H9 (cell line): ENCODE results near the gene TTN. TPM values are rescaled to one million over a fixed set of nuclear protein-coding genes. Genes with fewer than 3 reads are reported as not detected.

Experiments
- DNase-seq: peaks from one replicate; pipeline ENCODE4 v3.0.0-alpha.2; 2017
- H2AFZ ChIP-seq: one replicate; pipeline ENCODE4 v1.6.1; 2013; ENCODE audit warnings: mild to moderate bottlenecking, low read length, control low read depth, moderate library complexity
- H2AK5ac ChIP-seq: 2 replicates; pipeline ENCODE4 v1.6.1; 2013; ENCODE audit warnings: low read length, control low read depth, mixed read lengths; ENCODE audit not compliant: insufficient read length
- H2BK120ac ChIP-seq: one replicate; pipeline ENCODE4 v1.6.1; 2013; ENCODE audit warnings: low read depth, mild to moderate bottlenecking, low read length, control low read depth, inconsistent platforms; ENCODE audit not compliant: poor library complexity, severe bottlenecking
- H2BK12ac ChIP-seq: 2 replicates; pipeline ENCODE4 v1.6.1; 2013; ENCODE audit warnings: low read length, control low read depth, mixed read lengths, low read depth; ENCODE audit not compliant: insufficient read length
- H2BK15ac ChIP-seq: 2 replicates; pipeline ENCODE4 v1.6.1; 2013; ENCODE audit warnings: low read depth, low read length, control low read depth
- H2BK20ac ChIP-seq: one replicate; pipeline ENCODE4 v1.6.1; 2013; ENCODE audit warnings: low read depth, mild to moderate bottlenecking, low read length, control low read depth, inconsistent platforms; ENCODE audit not compliant: poor library complexity, severe bottlenecking
- H2BK5ac ChIP-seq: 2 replicates; pipeline ENCODE4 v1.6.1; 2013; ENCODE audit warnings: low read length, control low read depth, mixed read lengths; ENCODE audit not compliant: insufficient read length
- H3K14ac ChIP-seq: 2 replicates; pipeline ENCODE4 v1.6.1; 2013; ENCODE audit warnings: low read length, control low read depth; ENCODE audit not compliant: insufficient read depth
- H3K18ac ChIP-seq: 2 replicates; pipeline ENCODE4 v1.6.1; 2013; ENCODE audit warnings: low read depth, mild to moderate bottlenecking, mixed read lengths, low read length, control low read depth; ENCODE audit not compliant: insufficient read length
- H3K23ac ChIP-seq: 2 replicates; pipeline ENCODE4 v1.6.1; 2013; ENCODE audit warnings: low read length, control low read depth, mixed read lengths, low read depth; ENCODE audit not compliant: insufficient read length
- H3K23me2 ChIP-seq: 2 replicates; pipeline ENCODE4 v1.6.1; 2013; ENCODE audit warnings: low read depth, mild to moderate bottlenecking, mixed read lengths, low read length, control low read depth; ENCODE audit not compliant: insufficient read length, poor library complexity, severe bottlenecking
- H3K27ac ChIP-seq: 2 replicates; pipeline ENCODE4 v1.5.1; 2013; ENCODE audit warnings: low read length, control low read depth, mixed read lengths, low read depth; ENCODE audit not compliant: insufficient read length
- H3K27me3 ChIP-seq: 2 replicates; pipeline ENCODE4 v1.6.1; 2013; ENCODE audit warnings: low read length, control low read depth, inconsistent platforms; ENCODE audit not compliant: insufficient read depth
- H3K4ac ChIP-seq: 2 replicates; pipeline ENCODE4 v1.6.1; 2013; ENCODE audit warnings: low read depth, mild to moderate bottlenecking, control low read depth, inconsistent platforms, low read length, moderate library complexity
- H3K4me1 ChIP-seq: 2 replicates; pipeline ENCODE4 v1.6.1; 2013; ENCODE audit warnings: low read length, control low read depth, inconsistent platforms; ENCODE audit not compliant: insufficient read depth
- H3K4me2 ChIP-seq: 2 replicates; pipeline ENCODE4 v1.6.1; 2013; ENCODE audit warnings: low read length, control low read depth, mixed read lengths; ENCODE audit not compliant: insufficient read length, insufficient read depth
- H3K56ac ChIP-seq: 2 replicates; pipeline ENCODE4 v1.6.1; 2013; ENCODE audit warnings: low read depth, mild to moderate bottlenecking, mixed read lengths, low read length, control low read depth; ENCODE audit not compliant: insufficient read length
- H3K79me1 ChIP-seq: 2 replicates; pipeline ENCODE4 v1.6.1; 2013; ENCODE audit warnings: low read depth, mild to moderate bottlenecking, moderate library complexity, low read length, control low read depth, inconsistent platforms; ENCODE audit not compliant: insufficient read depth, poor library complexity, severe bottlenecking
- H3K79me2 ChIP-seq: 2 replicates; pipeline ENCODE4 v1.6.1; 2013; ENCODE audit warnings: low read length, control low read depth, inconsistent platforms; ENCODE audit not compliant: insufficient read depth
- H3K9ac ChIP-seq: 2 replicates; pipeline ENCODE4 v1.6.1; 2013; ENCODE audit warnings: low read length, control low read depth, mixed read lengths; ENCODE audit not compliant: insufficient read length; ENCODE audit errors: extremely low read depth
- H3K9me3 ChIP-seq: one replicate; pipeline ENCODE4 v1.6.1; 2013; ENCODE audit warnings: low read depth, low read length, inconsistent platforms; ENCODE audit not compliant: control insufficient read depth
- H3T11ph ChIP-seq: one replicate; pipeline ENCODE4 v1.6.1; 2013; ENCODE audit warnings: mild to moderate bottlenecking, low read length, control low read depth, inconsistent platforms
- H4K20me1 ChIP-seq: one replicate; pipeline ENCODE4 v1.6.1; 2013; ENCODE audit not compliant: control insufficient read depth, insufficient read length, insufficient read depth
- H4K5ac ChIP-seq: 2 replicates; pipeline ENCODE4 v1.6.1; 2013; ENCODE audit warnings: low read depth, mild to moderate bottlenecking, mixed read lengths, low read length, control low read depth; ENCODE audit not compliant: insufficient read length
- H4K8ac ChIP-seq: replicated peaks from 2 replicates; pipeline ENCODE4 v1.6.1; 2013; ENCODE audit warnings: low read length, control low read depth, mixed read lengths, low read depth; ENCODE audit not compliant: insufficient read length
- H4K91ac ChIP-seq: 2 replicates; pipeline ENCODE4 v1.6.1; 2013; ENCODE audit warnings: low read depth, mild to moderate bottlenecking, moderate library complexity, mixed read lengths, low read length, control low read depth; ENCODE audit not compliant: insufficient read length
- H3K27ac Mint-ChIP-seq, 3 experiments: 2 replicates in 2 of 3; 3 replicates in 1 of 3; pipeline ENCODE4 v1.8.0; 2020 to 2021; ENCODE audit warnings: mixed read lengths in 3 of 3, mild to moderate bottlenecking in 1 of 3, moderate library complexity in 1 of 3
- H3K27me3 Mint-ChIP-seq: 2 replicates; pipeline ENCODE4 v1.8.0; 2021; ENCODE audit warnings: low read depth, mild to moderate bottlenecking, moderate library complexity, mixed read lengths
- H3K36me3 Mint-ChIP-seq, 3 experiments: 2 replicates in 2 of 3; 3 replicates in 1 of 3; pipeline ENCODE4 v1.8.0; 2020 to 2021; ENCODE audit warnings: low read depth in 3 of 3, mixed read lengths in 3 of 3; ENCODE audit not compliant: insufficient read depth in 1 of 3
- H3K4me1 Mint-ChIP-seq, 2 experiments: 2 replicates each; pipeline ENCODE4 v1.8.0; 2020; ENCODE audit warnings: mixed read lengths in 2 of 2
- H3K4me3 Mint-ChIP-seq, 2 experiments: 2 replicates in 1 of 2; 3 replicates in 1 of 2; pipeline ENCODE4 v1.8.0; 2020 to 2021; ENCODE audit warnings: mild to moderate bottlenecking in 2 of 2, mixed read lengths in 2 of 2, moderate library complexity in 1 of 2
- H3K9me3 Mint-ChIP-seq, 2 experiments: 2 replicates in 1 of 2; 3 replicates in 1 of 2; pipeline ENCODE4 v1.8.0; 2020; ENCODE audit warnings: mild to moderate bottlenecking in 2 of 2, mixed read lengths in 2 of 2, moderate library complexity in 1 of 2
- WGBS: extraction: QIAGEN DNeasy Blood & Tissue Kit; methylation state at CpG from one replicate; pipeline ENCODE4 v1.1.7; 2013; ENCODE audit warnings: missing lambda C conversion rate, low lambda C conversion rate, mixed read lengths; ENCODE audit not compliant: insufficient read length; ENCODE audit errors: extremely low coverage; 5-methylcytosine and 5-hydroxymethylcytosine counted together
- total RNA-seq: library from RNA; stranded (reverse); gene quantifications from 2 replicates; pipeline ENCODE4 v1.2.1, GENCODE V29; 2021
- TF ChIP-seq, protein P1 (sequence below): fragments of 200-600 bp; sonication (generic); conservative IDR thresholded peaks from 3 replicates; pipeline ENCODE4 v1.8.0; 2021; ENCODE audit warnings: antibody characterized with exemption, mild to moderate bottlenecking

The TTN gene
- total RNA-seq, 1 experiment from 2014 or later: 0.70 TPM

DNA sequence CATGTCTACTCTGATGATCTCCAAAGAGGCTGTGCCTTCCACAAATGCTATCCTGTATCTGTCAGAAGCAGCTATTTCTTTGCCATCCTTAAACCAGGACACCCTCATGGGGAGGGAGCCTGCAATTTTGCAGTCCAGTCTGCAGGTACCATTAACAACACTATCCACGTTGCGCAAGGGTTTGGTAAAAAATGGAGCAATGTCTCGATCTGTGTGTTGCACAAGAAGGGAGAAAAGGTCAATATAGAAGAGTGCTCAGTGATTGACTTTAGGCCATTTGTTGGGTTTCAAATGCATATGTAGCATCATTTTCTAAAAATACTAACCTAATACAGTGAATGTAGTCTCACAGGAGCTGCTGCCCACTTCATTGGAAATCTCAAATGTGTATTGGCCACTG, 74.3 kb downstream of the TTN start:
- WGBS: no CpG with 5 or more reads among the region's 3 CpGs
- H3K23me2 ChIP-seq: no peaks in the 10 kb centered on the region
- no peak overlapping the region for H2BK12ac ChIP-seq
- no peak overlapping the region for H3T11ph ChIP-seq
- TF ChIP-seq, protein P1, sequence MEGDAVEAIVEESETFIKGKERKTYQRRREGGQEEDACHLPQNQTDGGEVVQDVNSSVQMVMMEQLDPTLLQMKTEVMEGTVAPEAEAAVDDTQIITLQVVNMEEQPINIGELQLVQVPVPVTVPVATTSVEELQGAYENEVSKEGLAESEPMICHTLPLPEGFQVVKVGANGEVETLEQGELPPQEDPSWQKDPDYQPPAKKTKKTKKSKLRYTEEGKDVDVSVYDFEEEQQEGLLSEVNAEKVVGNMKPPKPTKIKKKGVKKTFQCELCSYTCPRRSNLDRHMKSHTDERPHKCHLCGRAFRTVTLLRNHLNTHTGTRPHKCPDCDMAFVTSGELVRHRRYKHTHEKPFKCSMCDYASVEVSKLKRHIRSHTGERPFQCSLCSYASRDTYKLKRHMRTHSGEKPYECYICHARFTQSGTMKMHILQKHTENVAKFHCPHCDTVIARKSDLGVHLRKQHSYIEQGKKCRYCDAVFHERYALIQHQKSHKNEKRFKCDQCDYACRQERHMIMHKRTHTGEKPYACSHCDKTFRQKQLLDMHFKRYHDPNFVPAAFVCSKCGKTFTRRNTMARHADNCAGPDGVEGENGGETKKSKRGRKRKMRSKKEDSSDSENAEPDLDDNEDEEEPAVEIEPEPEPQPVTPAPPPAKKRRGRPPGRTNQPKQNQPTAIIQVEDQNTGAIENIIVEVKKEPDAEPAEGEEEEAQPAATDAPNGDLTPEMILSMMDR: no peak
- H3K79me1 ChIP-seq: no peaks in the 10 kb centered on the region
- H3K23ac ChIP-seq: no peak overlapping the region
- no peak overlapping the region for H3K14ac ChIP-seq
- H4K5ac ChIP-seq: no peak overlapping the region
- H3K79me2 ChIP-seq: no peaks in the 10 kb centered on the region
- H2BK120ac ChIP-seq: no peak overlapping the region
- Mint-ChIP-seq H3K27ac (no peak overlapping the region; a peak in 2 of 7 replicates), H3K9me3 (no peaks in the 10 kb centered on the region), H3K4me1 (no peaks in the 10 kb centered on the region), H3K4me3 (no peak overlapping the region), H3K36me3 (no peaks in the 10 kb centered on the region), H3K27me3 (peaks cover 1% of the 10 kb centered on the region; the same call in 1 of the 2 replicates)
- no peak overlapping the region for H2AFZ ChIP-seq
- no peaks in the 10 kb centered on the region for H3K27me3 ChIP-seq
- no peaks in the 10 kb centered on the region for H4K20me1 ChIP-seq
- H2BK15ac ChIP-seq: no peak overlapping the region
- no peak overlapping the region for H2BK5ac ChIP-seq
- H2BK20ac ChIP-seq: no peak overlapping the region
- no peaks in the 10 kb centered on the region for H3K9me3 ChIP-seq
- no peak overlapping the region for H3K4ac ChIP-seq
- no peak overlapping the region for H4K8ac ChIP-seq
- no peak overlapping the region for H3K56ac ChIP-seq
- H3K9ac ChIP-seq: no peak overlapping the region
- H4K91ac ChIP-seq: no peak overlapping the region
- no peaks in the 10 kb centered on the region for H3K4me1 ChIP-seq
- H3K27ac ChIP-seq: no peak overlapping the region
- no peak overlapping the region for H3K4me2 ChIP-seq
- no peak overlapping the region for H2AK5ac ChIP-seq
- no peak overlapping the region for H3K18ac ChIP-seq
- DNase-seq: no peak
